HepG2 (cell line): ENCODE measurements around the gene AUNIP. TPM values are rescaled to one million over a fixed set of nuclear protein-coding genes. Genes with fewer than 3 reads are reported as not detected.

Experiments
- BCL3 ChIP-seq: sonication (generic); formaldehyde crosslinking; IDR thresholded peaks from 2 replicates; pipeline ENCODE4 v1.5.1; 2020; ENCODE audit warnings: mild to moderate bottlenecking, missing genetic modification reagents, moderate library complexity
- HIVEP1 ChIP-seq: sonication (generic); formaldehyde crosslinking; IDR thresholded peaks from 2 replicates; pipeline ENCODE4 v1.4.0; 2020; ENCODE audit warnings: mild to moderate bottlenecking, missing genetic modification reagents
- HMG20B ChIP-seq: conservative IDR thresholded peaks from 2 replicates; pipeline ENCODE4 v1.6.1; 2016; ENCODE audit warnings: missing genetic modification reagents, missing compliant biosample characterization
- KDM2A ChIP-seq: sonication (generic); formaldehyde crosslinking; IDR thresholded peaks from 2 replicates; pipeline ENCODE4 v1.4.0; 2020; ENCODE audit warnings: low read depth, missing genetic modification reagents, borderline replicate concordance
- PAX8 ChIP-seq: sonication (generic); formaldehyde crosslinking; IDR thresholded peaks from 2 replicates; pipeline ENCODE4 v1.8.0; 2022; ENCODE audit warnings: mild to moderate bottlenecking, missing genetic modification reagents, borderline replicate concordance
- POLR2AphosphoS2 ChIP-seq: IDR thresholded peaks from 2 replicates; pipeline ENCODE4 v1.6.1; 2011; ENCODE audit warnings: low read depth, low read length, improper control_type of control experiment
- RBAK ChIP-seq: sonication (generic); formaldehyde crosslinking; IDR thresholded peaks from 2 replicates; pipeline ENCODE4 v1.5.1; 2020; ENCODE audit warnings: mild to moderate bottlenecking, missing genetic modification reagents
- SALL1 ChIP-seq: sonication (generic); formaldehyde crosslinking; IDR thresholded peaks from 2 replicates; pipeline ENCODE4 v1.8.0; 2022; ENCODE audit warnings: mild to moderate bottlenecking, missing genetic modification reagents
- SUZ12 ChIP-seq: fragments of 150-350 bp; IDR thresholded peaks from 2 replicates; pipeline ENCODE4 v1.6.1; 2014; ENCODE audit warnings: low read depth, low read length
- TEAD3 ChIP-seq: optimal IDR thresholded peaks from 2 replicates; pipeline ENCODE3; 2016; ENCODE audit warnings: borderline replicate concordance
- TFAP4 ChIP-seq: sonication (generic); IDR thresholded peaks from 2 replicates; pipeline ENCODE4 v1.6.1; 2016; ENCODE audit warnings: low read depth, borderline replicate concordance
- ZFP1 ChIP-seq: IDR thresholded peaks from 2 replicates; pipeline ENCODE4 v1.6.1; 2016
- ZMYM4 ChIP-seq: sonication (generic); formaldehyde crosslinking; IDR thresholded peaks from 2 replicates; pipeline ENCODE4 v1.8.1; 2023; ENCODE audit warnings: mild to moderate bottlenecking, missing genetic modification reagents
- ZNF256 ChIP-seq: sonication (generic); formaldehyde crosslinking; conservative IDR thresholded peaks from 2 replicates; pipeline ENCODE4 v1.4.0; 2020; ENCODE audit warnings: missing genetic modification reagents
- ZNF264 ChIP-seq: sonication (generic); formaldehyde crosslinking; IDR thresholded peaks from 2 replicates; pipeline ENCODE4 v1.4.0; 2020; ENCODE audit warnings: missing genetic modification reagents
- ZNF431 ChIP-seq: sonication (generic); formaldehyde crosslinking; IDR thresholded peaks from 2 replicates; pipeline ENCODE4 v1.9.0; 2022; ENCODE audit warnings: missing genetic modification reagents, low read depth, mild to moderate bottlenecking, borderline replicate concordance
- ZNF546 ChIP-seq: sonication (generic); formaldehyde crosslinking; conservative IDR thresholded peaks from 2 replicates; pipeline ENCODE4 v1.8.1; 2023; ENCODE audit warnings: mild to moderate bottlenecking, missing genetic modification reagents
- ZNF577 ChIP-seq: sonication (generic); formaldehyde crosslinking; IDR thresholded peaks from 2 replicates; pipeline ENCODE4 v1.4.0; 2020; ENCODE audit warnings: mild to moderate bottlenecking, low read depth, missing genetic modification reagents, borderline replicate concordance
- ZNF775 ChIP-seq: sonication (generic); formaldehyde crosslinking; IDR thresholded peaks from 2 replicates; pipeline ENCODE4 v1.4.0; 2020; ENCODE audit warnings: missing genetic modification reagents, mild to moderate bottlenecking, moderate library complexity, borderline replicate concordance
- polyA plus RNA-seq, 8 experiments: library from polyadenylated mRNA; depleted of rRNA in 3 of 8; stranded (reverse) in 7 of 8; unstranded in 1 of 8; fragments of >200 nt; fragmentation: Illumina TruSeq in 4 of 8; extraction: Trizol in 4 of 8; gene quantifications; 2 replicates each; pipeline versions ENCODE4 v1.2.1 to v1.2.3, GENCODE V29; 2011 to 2016; ENCODE audit warnings: low read depth in 4 of 8, missing spikeins in 1 of 8, mixed read lengths in 1 of 8; ENCODE audit not compliant: insufficient read depth in 1 of 8
- total RNA-seq, 5 experiments: library from RNA; depleted of rRNA; stranded (reverse); fragments of >200 nt; fragmentation: Illumina TruSeq; extraction: Trizol; gene quantifications; 2 replicates each; pipeline ENCODE4 v1.2.3, GENCODE V29; 2016; ENCODE audit warnings: low read depth in 1 of 5
- TF ChIP-seq, protein P1 (sequence below): sonication (generic); formaldehyde crosslinking; IDR thresholded peaks from 2 replicates; pipeline ENCODE4 v1.8.0; 2022; ENCODE audit warnings: missing genetic modification reagents, low read depth, mild to moderate bottlenecking, borderline replicate concordance
- TF ChIP-seq, protein P2 (sequence below): sonication (generic); formaldehyde crosslinking; conservative IDR thresholded peaks from 2 replicates; pipeline ENCODE4 v1.8.0; 2022; ENCODE audit warnings: low read depth, missing genetic modification reagents
- TF ChIP-seq, protein P3 (sequence below): sonication (generic); formaldehyde crosslinking; conservative IDR thresholded peaks from 2 replicates; pipeline ENCODE4 v1.4.0; 2020; ENCODE audit warnings: missing genetic modification reagents
- TF ChIP-seq, protein P4 (sequence below): fragments of 450-650 bp; IDR thresholded peaks from 2 replicates; pipeline ENCODE4 v1.6.1; 2017

AUNIP gene
- total and polyA plus RNA-seq, 2 of the 13 experiments (the other 11 are each of a cell fraction or from before 2014, with no cell fraction given), result 3.8 to 12.3 TPM

GRCh38 chr1:25819491-25820246, 39.6 kb downstream of the AUNIP start, which contains the start of gene MTFR1L (continued):
- TF ChIP-seq BCL3 (CRISPR knock-in tag) (no peak), ZNF264 (CRISPR knock-in tag) (no peak), PAX8 (CRISPR knock-in tag) (no peak), ZNF546 (no peak), ZFP1 (CRISPR knock-in tag) (0 out of 2 replicates have a peak, but pooled peaks have one; percentile 15), SALL1 (CRISPR knock-in tag) (peak; percentile 90), KDM2A (peak; percentile 87), HIVEP1 (peak; percentile 72), ZMYM4 (CRISPR knock-in tag) (peak; percentile 83), RBAK (no peak), TEAD3 (CRISPR knock-in tag) (peak; percentile 34), TFAP4 (no peak), POLR2AphosphoS2 (no peak), ZNF775 (CRISPR knock-in tag) (no peak), ZNF577 (CRISPR knock-in tag) (no peak), SUZ12 (no peak), ZNF256 (CRISPR knock-in tag) (no peak), ZNF431 (CRISPR knock-in tag) (no peak), HMG20B (CRISPR knock-in tag) (no peak; the same call in 1 of the 2 replicates)
- TF ChIP-seq, protein P1, sequence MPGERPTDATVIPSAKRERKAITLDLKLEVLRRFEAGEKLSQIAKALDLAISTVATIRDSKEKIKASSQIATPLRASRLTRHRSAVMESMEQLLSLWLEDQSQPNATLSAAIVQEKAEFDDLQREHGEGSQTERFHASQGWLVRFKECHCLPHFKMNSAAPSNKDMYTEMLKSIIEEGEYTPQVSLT (CRISPR knock-in tag), result no peak
- TF ChIP-seq, protein P2, sequence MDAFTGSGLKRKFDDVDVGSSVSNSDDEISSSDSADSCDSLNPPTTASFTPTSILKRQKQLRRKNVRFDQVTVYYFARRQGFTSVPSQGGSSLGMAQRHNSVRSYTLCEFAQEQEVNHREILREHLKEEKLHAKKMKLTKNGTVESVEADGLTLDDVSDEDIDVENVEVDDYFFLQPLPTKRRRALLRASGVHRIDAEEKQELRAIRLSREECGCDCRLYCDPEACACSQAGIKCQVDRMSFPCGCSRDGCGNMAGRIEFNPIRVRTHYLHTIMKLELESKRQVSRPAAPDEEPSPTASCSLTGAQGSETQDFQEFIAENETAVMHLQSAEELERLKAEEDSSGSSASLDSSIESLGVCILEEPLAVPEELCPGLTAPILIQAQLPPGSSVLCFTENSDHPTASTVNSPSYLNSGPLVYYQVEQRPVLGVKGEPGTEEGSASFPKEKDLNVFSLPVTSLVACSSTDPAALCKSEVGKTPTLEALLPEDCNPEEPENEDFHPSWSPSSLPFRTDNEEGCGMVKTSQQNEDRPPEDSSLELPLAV (CRISPR knock-in tag), result no peak
- TF ChIP-seq, protein P3, sequence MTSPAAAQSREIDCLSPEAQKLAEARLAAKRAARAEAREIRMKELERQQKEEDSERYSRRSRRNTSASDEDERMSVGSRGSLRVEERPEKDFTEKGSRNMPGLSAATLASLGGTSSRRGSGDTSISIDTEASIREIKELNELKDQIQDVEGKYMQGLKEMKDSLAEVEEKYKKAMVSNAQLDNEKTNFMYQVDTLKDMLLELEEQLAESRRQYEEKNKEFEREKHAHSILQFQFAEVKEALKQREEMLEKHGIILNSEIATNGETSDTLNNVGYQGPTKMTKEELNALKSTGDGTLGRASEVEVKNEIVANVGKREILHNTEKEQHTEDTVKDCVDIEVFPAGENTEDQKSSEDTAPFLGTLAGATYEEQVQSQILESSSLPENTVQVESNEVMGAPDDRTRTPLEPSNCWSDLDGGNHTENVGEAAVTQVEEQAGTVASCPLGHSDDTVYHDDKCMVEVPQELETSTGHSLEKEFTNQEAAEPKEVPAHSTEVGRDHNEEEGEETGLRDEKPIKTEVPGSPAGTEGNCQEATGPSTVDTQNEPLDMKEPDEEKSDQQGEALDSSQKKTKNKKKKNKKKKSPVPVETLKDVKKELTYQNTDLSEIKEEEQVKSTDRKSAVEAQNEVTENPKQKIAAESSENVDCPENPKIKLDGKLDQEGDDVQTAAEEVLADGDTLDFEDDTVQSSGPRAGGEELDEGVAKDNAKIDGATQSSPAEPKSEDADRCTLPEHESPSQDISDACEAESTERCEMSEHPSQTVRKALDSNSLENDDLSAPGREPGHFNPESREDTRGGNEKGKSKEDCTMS (CRISPR knock-in tag), result no peak
- TF ChIP-seq, protein P4, sequence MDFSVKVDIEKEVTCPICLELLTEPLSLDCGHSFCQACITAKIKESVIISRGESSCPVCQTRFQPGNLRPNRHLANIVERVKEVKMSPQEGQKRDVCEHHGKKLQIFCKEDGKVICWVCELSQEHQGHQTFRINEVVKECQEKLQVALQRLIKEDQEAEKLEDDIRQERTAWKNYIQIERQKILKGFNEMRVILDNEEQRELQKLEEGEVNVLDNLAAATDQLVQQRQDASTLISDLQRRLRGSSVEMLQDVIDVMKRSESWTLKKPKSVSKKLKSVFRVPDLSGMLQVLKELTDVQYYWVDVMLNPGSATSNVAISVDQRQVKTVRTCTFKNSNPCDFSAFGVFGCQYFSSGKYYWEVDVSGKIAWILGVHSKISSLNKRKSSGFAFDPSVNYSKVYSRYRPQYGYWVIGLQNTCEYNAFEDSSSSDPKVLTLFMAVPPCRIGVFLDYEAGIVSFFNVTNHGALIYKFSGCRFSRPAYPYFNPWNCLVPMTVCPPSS, result no peak
